GM23248 (cell line): Measurements from ENCODE around the gene UTP4.

ENCODE experiments used
- EZH2 ChIP-seq: fragments of 200-600 bp; sonication (generic); IDR thresholded peaks from 2 replicates; pipeline ENCODE4 v1.6.1; 2018; ENCODE audit warnings: antibody characterized with exemption, mild to moderate bottlenecking; ENCODE audit not compliant: insufficient read depth, poor library complexity, severe bottlenecking
- EZH2phosphoT487 ChIP-seq: fragments of 200-600 bp; sonication (generic); IDR thresholded peaks from 2 replicates; pipeline ENCODE4 v1.6.1; 2018; ENCODE audit warnings: antibody characterized with exemption, moderate library complexity, mild to moderate bottlenecking, low read depth; ENCODE audit not compliant: insufficient read depth

GRCh38 chr16:69182730-69183416 lies 50.4 kb downstream of the UTP4 start:
- no peak for TF ChIP-seq EZH2
- TF ChIP-seq EZH2phosphoT487: no peak
